OCI-LY1 (cell line): Measurements from ENCODE around the gene SLC19A1.

Experiments used
- H2AFZ ChIP-seq: fragments of 200-600 bp; sonication (generic), shearing (Covaris generic); 2 replicates; pipeline ENCODE4 v1.6.0; 2014; ENCODE audit warnings: antibody characterized with exemption, mild to moderate bottlenecking, low read length
- H3F3A ChIP-seq: fragments of 200-600 bp; sonication (generic), shearing (Covaris generic); 2 replicates; pipeline ENCODE4 v1.6.0; 2014; ENCODE audit warnings: mild to moderate bottlenecking, antibody characterized with exemption, low read length, moderate library complexity; ENCODE audit not compliant: insufficient read depth
- H3K27ac ChIP-seq: fragments of 200-600 bp; sonication (generic); 2 replicates; pipeline ENCODE4 v1.5.1; 2014; ENCODE audit warnings: low read length, mixed run types, mild to moderate bottlenecking, low read depth; ENCODE audit not compliant: poor library complexity, severe bottlenecking
- H3K27me3 ChIP-seq: fragments of 200-600 bp; sonication (generic); 2 replicates; pipeline ENCODE4 v1.6.0; 2014; ENCODE audit warnings: antibody characterized with exemption, mild to moderate bottlenecking, low read length, moderate library complexity; ENCODE audit not compliant: insufficient read depth
- H3K36me3 ChIP-seq: fragments of 200-600 bp; sonication (generic); 2 replicates; pipeline ENCODE4 v1.6.1; 2014; ENCODE audit warnings: mild to moderate bottlenecking, antibody characterized with exemption, low read length, moderate library complexity, mixed read lengths; ENCODE audit not compliant: insufficient read depth
- H3K4me1 ChIP-seq: fragments of 200-600 bp; sonication (generic); 2 replicates; pipeline ENCODE4 v1.5.1; 2014; ENCODE audit warnings: mild to moderate bottlenecking, low read length, moderate library complexity; ENCODE audit not compliant: insufficient read depth, severe bottlenecking
- H3K4me2 ChIP-seq: fragments of 200-600 bp; sonication (generic), shearing (Covaris generic); 2 replicates; pipeline ENCODE4 v1.6.1; 2014; ENCODE audit warnings: low read length
- H3K4me3 ChIP-seq: fragments of 200-600 bp; sonication (generic); 2 replicates; pipeline ENCODE4 v1.5.1; 2014; ENCODE audit warnings: low read length, low read depth, mild to moderate bottlenecking, mixed read lengths; ENCODE audit not compliant: poor library complexity, severe bottlenecking
- H3K79me2 ChIP-seq: fragments of 200-600 bp; shearing (Covaris generic); 2 replicates; pipeline ENCODE4 v1.6.1; 2016; ENCODE audit warnings: mixed run types, low read length, mixed read lengths; ENCODE audit not compliant: insufficient read depth
- H3K9ac ChIP-seq: fragments of 200-600 bp; sonication (generic), shearing (Covaris generic); 2 replicates; pipeline ENCODE4 v1.6.1; 2014; ENCODE audit warnings: mild to moderate bottlenecking, low read length, mixed read lengths
- H3K9me2 ChIP-seq: fragments of 200-600 bp; sonication (generic), shearing (Covaris generic); 2 replicates; pipeline ENCODE4 v1.6.1; 2014; ENCODE audit warnings: low read depth, mild to moderate bottlenecking, low read length, mixed read lengths
- H3K9me3 ChIP-seq: fragments of 200-600 bp; shearing (Covaris generic); 2 replicates; pipeline ENCODE4 v1.6.1; 2014; ENCODE audit warnings: low read length, mixed read lengths
- H4K20me1 ChIP-seq: fragments of 200-600 bp; sonication (generic), shearing (Covaris generic); 2 replicates; pipeline ENCODE4 v1.6.0; 2016; ENCODE audit warnings: mild to moderate bottlenecking, low read length; ENCODE audit not compliant: insufficient read depth
- CTCF ChIP-seq: fragments of 200-600 bp; sonication (generic), shearing (Covaris generic); IDR thresholded peaks from 2 replicates; pipeline ENCODE4 v1.5.1; 2017; ENCODE audit warnings: mild to moderate bottlenecking, antibody characterized with exemption, low read length, moderate library complexity, mixed read lengths
- EZH2 ChIP-seq: fragments of 200-600 bp; sonication (generic), shearing (Covaris generic); IDR thresholded peaks from 2 replicates; pipeline ENCODE4 v1.8.0; 2017; ENCODE audit warnings: borderline replicate concordance, mixed run types, mild to moderate bottlenecking, antibody characterized with exemption, low read length, moderate library complexity, mixed read lengths

The SLC19A1 gene

GRCh38 chr21:45476582-45476981, 65.7 kb downstream of the SLC19A1 start:
- H3K27ac ChIP-seq = no peak overlapping the region
- H3K27me3 ChIP-seq = peaks cover 5% of the 10 kb centered on the region; the same call in 1 of the 2 replicates
- no peaks in the 10 kb centered on the region for H3K79me2 ChIP-seq
- H3K9ac ChIP-seq = no peak overlapping the region
- no peaks in the 10 kb centered on the region for H4K20me1 ChIP-seq
- H3K36me3 ChIP-seq = no peaks in the 10 kb centered on the region
- peaks cover 11% of the 10 kb centered on the region for H3K4me1 ChIP-seq
- no peaks in the 10 kb centered on the region for H3K9me2 ChIP-seq
- no peak overlapping the region for H3K4me2 ChIP-seq
- H3F3A ChIP-seq = no peaks in the 10 kb centered on the region
- H2AFZ ChIP-seq = no peak overlapping the region
- H3K4me3 ChIP-seq = no peak overlapping the region
- H3K9me3 ChIP-seq = no peaks in the 10 kb centered on the region
- TF ChIP-seq CTCF (no peak), EZH2 (no peak)

- Histone ChIP-seq H3K9me2 (no peaks in the 10 kb centered on the region), H3F3A (no peaks in the 10 kb centered on the region), H3K4me1 (peaks cover 11% of the 10 kb centered on the region), H3K4me3 (no peak overlapping the region), H3K9ac (no peak overlapping the region), H3K9me3 (no peaks in the 10 kb centered on the region), H3K79me2 (no peaks in the 10 kb centered on the region), H3K4me2 (no peak overlapping the region), H2AFZ (no peak overlapping the region), H4K20me1 (no peaks in the 10 kb centered on the region), H3K27me3 (peaks cover 5% of the 10 kb centered on the region; the same call in 1 of the 2 replicates), H3K36me3 (no peaks in the 10 kb centered on the region), H3K27ac (no peak overlapping the region)
- no peak for TF ChIP-seq EZH2
- TF ChIP-seq CTCF = no peak
Measured at GRCh38 chr21:45475797-45476570, 66.3 kb downstream of the SLC19A1 start.

GRCh38 chr21:45475004-45475685, 67.1 kb downstream of the SLC19A1 start:
- TF ChIP-seq EZH2 (no peak), CTCF (no peak)
- Histone ChIP-seq H3K9me2 (no peaks in the 10 kb centered on the region), H2AFZ (no peak overlapping the region), H3K27ac (no peak overlapping the region), H3K79me2 (no peaks in the 10 kb centered on the region), H4K20me1 (no peaks in the 10 kb centered on the region), H3K9me3 (no peaks in the 10 kb centered on the region), H3K4me3 (no peak overlapping the region), H3K27me3 (peaks cover 5% of the 10 kb centered on the region; the same call in 1 of the 2 replicates), H3K4me2 (no peak overlapping the region), H3K9ac (no peak overlapping the region), H3K4me1 (peaks cover 11% of the 10 kb centered on the region), H3F3A (no peaks in the 10 kb centered on the region), H3K36me3 (no peaks in the 10 kb centered on the region)
